WERI-Rb-1 (cell line): ENCODE measurements around the gene ZNF513.

Experiments used
- DNase-seq: peaks from one replicate; pipeline ENCODE4 v3.0.0-alpha.2; 2020
- H3K27ac ChIP-seq: fragments of 250-450 bp; sonication (Bioruptor Pico); 2 replicates; pipeline ENCODE4 v1.5.1; 2020; ENCODE audit warnings: mild to moderate bottlenecking, moderate library complexity
- H3K27me3 ChIP-seq: fragments of 250-450 bp; sonication (Bioruptor Pico); 2 replicates; pipeline ENCODE4 v1.5.1; 2021; ENCODE audit warnings: mild to moderate bottlenecking, low read depth, moderate library complexity; ENCODE audit not compliant: insufficient read depth, severe bottlenecking
- H3K36me3 ChIP-seq: fragments of 250-450 bp; sonication (Bioruptor Pico); 2 replicates; pipeline ENCODE4 v1.5.1; 2020; ENCODE audit warnings: mild to moderate bottlenecking, moderate library complexity
- H3K4me3 ChIP-seq: 2 replicates; pipeline ENCODE4 v1.5.1; 2011; ENCODE audit warnings: low read depth, mild to moderate bottlenecking, control low read depth, low read length
- H3K9me3 ChIP-seq: fragments of 250-450 bp; sonication (Bioruptor Pico); 2 replicates; pipeline ENCODE4 v1.5.1; 2021; ENCODE audit warnings: mild to moderate bottlenecking, moderate library complexity; ENCODE audit not compliant: severe bottlenecking
- TF ChIP-seq, protein P1 (sequence below): IDR thresholded peaks from 2 replicates; pipeline ENCODE4 v1.5.1; 2011; ENCODE audit warnings: low read depth, mild to moderate bottlenecking, control low read depth, inconsistent platforms, low read length

ZNF513 gene

GRCh38 chr2:27409321-27410073, 29.0 kb upstream of the ZNF513 start, which contains the start of gene PPM1G:
Gene PPM1G (minus strand): TSS chr2:27409591. CDS start chr2:27409422, 169 bp downstream.
- TF ChIP-seq, protein P1, sequence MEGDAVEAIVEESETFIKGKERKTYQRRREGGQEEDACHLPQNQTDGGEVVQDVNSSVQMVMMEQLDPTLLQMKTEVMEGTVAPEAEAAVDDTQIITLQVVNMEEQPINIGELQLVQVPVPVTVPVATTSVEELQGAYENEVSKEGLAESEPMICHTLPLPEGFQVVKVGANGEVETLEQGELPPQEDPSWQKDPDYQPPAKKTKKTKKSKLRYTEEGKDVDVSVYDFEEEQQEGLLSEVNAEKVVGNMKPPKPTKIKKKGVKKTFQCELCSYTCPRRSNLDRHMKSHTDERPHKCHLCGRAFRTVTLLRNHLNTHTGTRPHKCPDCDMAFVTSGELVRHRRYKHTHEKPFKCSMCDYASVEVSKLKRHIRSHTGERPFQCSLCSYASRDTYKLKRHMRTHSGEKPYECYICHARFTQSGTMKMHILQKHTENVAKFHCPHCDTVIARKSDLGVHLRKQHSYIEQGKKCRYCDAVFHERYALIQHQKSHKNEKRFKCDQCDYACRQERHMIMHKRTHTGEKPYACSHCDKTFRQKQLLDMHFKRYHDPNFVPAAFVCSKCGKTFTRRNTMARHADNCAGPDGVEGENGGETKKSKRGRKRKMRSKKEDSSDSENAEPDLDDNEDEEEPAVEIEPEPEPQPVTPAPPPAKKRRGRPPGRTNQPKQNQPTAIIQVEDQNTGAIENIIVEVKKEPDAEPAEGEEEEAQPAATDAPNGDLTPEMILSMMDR = no peak
- Histone ChIP-seq H3K27me3 (no peaks in the 10 kb centered on the region), H3K27ac (peak within 1 kb of the TSS; percentile 90), H3K9me3 (no peaks in the 10 kb centered on the region), H3K36me3 (peaks cover 32% of the 10 kb centered on the region), H3K4me3 (peak within 1 kb of the TSS; percentile 96)
- peak; percentile 99 for DNase-seq

DNA sequence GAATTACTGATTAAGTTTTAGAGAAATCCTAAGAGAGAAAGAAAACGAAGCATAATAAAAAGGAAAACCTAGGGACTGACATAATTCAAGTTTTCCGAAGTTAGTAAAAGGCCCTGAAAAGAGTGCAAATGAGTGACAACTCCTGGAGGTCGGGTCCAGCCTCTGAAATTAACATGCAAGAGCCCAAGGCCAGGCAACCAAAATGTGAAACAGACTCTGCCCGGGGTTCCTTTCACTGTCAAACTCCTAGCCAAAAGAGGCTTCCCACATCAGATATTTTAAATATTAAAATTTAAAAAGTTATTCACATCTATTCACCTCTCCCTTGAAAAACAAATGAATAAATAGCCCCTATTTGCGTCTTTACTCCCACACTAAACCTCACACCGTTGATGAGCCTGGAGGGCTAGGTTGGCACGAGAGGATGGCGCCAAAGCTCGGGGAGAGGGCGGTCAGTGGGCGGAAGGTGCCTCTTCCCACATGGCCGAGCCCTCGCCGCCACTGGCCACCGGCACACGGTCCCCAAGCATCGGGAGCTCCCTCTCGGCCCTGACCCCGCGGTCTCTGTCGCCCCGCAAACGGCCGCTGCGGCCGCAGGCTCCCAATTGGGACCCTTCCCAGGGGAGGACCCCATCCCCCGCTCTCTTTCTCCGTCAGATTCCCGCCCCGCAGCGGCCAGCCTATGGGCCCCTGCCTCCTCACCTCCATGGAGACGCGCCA, 28.2 kb upstream of the ZNF513 start:
- Histone ChIP-seq H3K9me3 (no peaks in the 10 kb centered on the region), H3K27me3 (no peaks in the 10 kb centered on the region), H3K4me3 (peak overlapping the region; percentile 96), H3K27ac (peak overlapping the region; percentile 90), H3K36me3 (peaks cover 39% of the 10 kb centered on the region)
- TF ChIP-seq, protein P1 = no peak
- DNase-seq = no peak

DNA sequence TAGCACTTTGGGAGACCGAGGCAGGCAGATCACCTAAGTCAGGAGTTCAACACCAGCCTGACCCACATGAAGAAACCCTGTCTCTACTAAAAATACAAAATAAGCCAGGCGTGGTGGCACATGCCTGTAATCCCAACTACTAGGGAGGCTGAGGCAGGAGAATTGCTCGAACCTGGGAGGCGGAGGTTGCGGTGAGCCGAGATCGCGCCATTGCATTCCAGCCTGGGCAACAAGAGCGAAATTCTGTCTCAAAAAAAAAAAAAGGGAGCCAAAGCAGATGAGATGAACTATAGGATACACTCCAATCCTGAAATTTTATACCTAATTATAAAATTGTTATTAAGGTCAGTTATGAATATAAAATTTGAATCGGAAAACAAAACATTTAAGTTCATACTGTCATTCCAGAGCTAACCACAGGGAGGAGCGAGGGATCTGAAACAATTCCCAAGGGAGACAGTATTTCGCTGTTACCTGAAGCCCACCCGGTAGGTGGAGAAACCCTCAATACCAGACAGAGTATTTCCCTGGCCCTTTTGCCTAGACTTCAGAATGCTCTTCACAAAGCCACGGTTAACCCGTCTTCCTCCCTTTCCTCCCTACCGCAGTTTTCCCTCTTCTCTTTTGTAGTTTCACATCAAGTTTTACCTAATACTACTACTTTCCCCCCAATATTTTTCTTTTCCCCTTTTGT, 27.4 kb upstream of the ZNF513 start:
- TF ChIP-seq, protein P1 = peak; percentile 73
- peak; percentile 72 for DNase-seq
- Histone ChIP-seq H3K36me3 (peaks cover 45% of the 10 kb centered on the region), H3K27me3 (no peaks in the 10 kb centered on the region), H3K27ac (peak overlapping the region; percentile 90), H3K4me3 (peak overlapping the region; percentile 96), H3K9me3 (no peaks in the 10 kb centered on the region)

- TF ChIP-seq, protein P1 = no peak
- no peaks in the 10 kb centered on the region for H3K27me3 ChIP-seq
- no peak overlapping the region for H3K4me3 ChIP-seq
- no peak for DNase-seq
- H3K36me3 ChIP-seq = peaks cover 70% of the 10 kb centered on the region
- H3K27ac ChIP-seq = no peak overlapping the region
- H3K9me3 ChIP-seq = no peaks in the 10 kb centered on the region
Observed at GRCh38 chr2:27400348-27401135, 20.0 kb upstream of the ZNF513 start.

- TF ChIP-seq, protein P1 = no peak
- DNase-seq = no peak
- Histone ChIP-seq H3K4me3 (no peak overlapping the region), H3K9me3 (no peaks in the 10 kb centered on the region), H3K27me3 (no peaks in the 10 kb centered on the region), H3K36me3 (peaks cover 66% of the 10 kb centered on the region), H3K27ac (no peak overlapping the region)
Observed at GRCh38 chr2:27398962-27399361, 18.4 kb upstream of the ZNF513 start.
